WI38 (cell line): ENCODE data around the gene HIC1.

Experiments used
- H3K4me3 ChIP-seq: 2 replicates; pipeline ENCODE4 v1.5.1; 2011; ENCODE audit warnings: low read depth, mild to moderate bottlenecking, control low read depth, low read length
- TF ChIP-seq, protein P1 (sequence below): IDR thresholded peaks from 2 replicates; pipeline ENCODE4 v1.5.1; 2012; ENCODE audit warnings: low read depth, mild to moderate bottlenecking, control low read depth, low read length

The HIC1 gene

DNA sequence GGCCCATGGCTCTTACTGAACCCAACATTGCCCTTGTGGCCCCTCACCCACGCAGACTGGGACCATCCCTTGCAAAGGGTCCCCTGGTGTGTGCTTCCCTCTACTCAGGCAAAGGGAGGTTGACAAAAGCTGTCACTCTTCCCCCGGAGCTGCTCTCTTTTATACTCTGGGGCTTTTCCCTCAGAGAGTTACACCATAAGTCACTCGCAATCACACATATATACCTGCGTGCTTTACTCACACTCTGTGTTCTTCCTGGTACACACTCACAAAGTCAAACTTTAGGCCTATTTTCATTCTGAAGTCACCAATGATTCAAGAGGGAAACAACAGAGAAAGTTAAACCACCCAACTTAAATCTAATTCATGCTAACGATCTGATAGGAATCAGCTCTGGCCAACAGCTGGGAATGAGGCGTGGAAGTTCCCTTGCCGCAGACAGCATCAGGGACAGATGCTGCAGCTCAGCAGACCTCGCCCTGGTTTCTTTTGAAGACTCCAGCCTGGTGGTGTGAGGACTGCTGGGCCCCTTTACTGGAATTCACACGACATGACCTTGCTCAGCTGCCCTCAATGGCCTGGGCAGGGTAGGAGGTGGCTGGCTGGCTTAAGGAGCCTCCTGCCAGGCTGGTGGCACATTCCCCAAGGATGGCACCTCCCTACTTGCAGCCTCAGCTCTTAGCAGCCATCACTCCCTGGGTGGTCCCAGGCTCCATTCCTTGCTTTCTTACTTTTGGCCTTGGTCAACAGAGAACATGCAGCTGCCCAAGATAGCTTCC lies 27.3 kb downstream of the HIC1 start:
- H3K4me3 ChIP-seq = no peak overlapping the region
- TF ChIP-seq, protein P1, sequence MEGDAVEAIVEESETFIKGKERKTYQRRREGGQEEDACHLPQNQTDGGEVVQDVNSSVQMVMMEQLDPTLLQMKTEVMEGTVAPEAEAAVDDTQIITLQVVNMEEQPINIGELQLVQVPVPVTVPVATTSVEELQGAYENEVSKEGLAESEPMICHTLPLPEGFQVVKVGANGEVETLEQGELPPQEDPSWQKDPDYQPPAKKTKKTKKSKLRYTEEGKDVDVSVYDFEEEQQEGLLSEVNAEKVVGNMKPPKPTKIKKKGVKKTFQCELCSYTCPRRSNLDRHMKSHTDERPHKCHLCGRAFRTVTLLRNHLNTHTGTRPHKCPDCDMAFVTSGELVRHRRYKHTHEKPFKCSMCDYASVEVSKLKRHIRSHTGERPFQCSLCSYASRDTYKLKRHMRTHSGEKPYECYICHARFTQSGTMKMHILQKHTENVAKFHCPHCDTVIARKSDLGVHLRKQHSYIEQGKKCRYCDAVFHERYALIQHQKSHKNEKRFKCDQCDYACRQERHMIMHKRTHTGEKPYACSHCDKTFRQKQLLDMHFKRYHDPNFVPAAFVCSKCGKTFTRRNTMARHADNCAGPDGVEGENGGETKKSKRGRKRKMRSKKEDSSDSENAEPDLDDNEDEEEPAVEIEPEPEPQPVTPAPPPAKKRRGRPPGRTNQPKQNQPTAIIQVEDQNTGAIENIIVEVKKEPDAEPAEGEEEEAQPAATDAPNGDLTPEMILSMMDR = no peak

DNA sequence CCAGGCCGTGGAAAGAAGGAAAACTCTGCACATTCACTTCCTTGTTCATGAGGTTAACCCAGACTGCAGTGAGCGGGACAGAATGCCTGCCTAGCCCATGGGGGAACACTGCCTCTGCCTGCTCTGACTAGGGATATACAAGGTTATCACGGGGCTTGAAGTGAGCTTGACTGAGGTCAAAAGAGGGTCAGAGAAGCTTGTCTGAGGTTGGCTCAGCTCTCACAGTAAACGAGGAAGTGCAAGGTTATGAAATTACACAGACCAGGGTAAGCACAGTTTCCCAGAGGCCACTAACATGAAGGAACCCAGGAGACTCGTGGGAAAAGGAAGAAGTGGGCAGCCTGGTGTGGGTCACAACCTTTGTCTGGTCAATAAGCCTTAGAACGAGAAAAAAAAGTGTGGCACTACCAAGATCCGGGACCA lies 28.7 kb downstream of the HIC1 start:
- no peak overlapping the region for H3K4me3 ChIP-seq
- TF ChIP-seq, protein P1 = no peak

DNA sequence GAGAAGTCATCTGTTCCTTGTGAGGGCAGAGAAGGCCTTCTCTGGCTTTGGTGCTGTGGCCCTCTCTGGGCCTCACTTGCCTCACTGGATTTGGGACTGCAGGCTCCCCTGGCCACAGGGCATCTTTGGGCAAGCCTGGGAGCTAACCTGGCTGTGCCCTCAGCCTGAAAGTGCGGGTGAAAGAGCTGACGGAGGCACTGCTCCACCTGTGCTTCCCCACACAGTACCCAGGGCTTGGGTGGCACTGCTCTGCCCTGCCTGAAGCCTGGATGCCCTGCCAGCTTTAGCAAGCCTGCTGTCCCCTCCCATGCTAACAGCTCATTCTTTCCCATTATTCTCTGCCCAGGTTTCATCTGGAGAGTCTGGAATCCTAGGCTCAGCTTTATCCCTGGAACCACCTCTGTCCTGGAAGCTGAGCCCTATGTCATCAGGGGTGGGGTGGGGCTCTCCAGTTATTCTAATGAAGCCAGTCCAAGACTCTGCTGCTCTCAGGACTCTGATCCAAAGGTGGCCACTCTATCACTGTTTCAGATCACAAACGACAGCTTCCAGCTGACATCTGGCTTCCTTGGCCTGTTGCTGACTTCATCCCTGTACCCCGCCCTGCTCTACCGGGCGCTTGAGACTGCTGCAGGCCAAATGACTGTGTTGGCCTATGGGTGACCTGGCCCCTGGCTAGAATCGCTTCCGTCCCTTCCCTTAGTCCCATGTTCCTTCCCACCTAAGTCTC lies 29.3 kb downstream of the HIC1 start:
- H3K4me3 ChIP-seq = no peak overlapping the region
- TF ChIP-seq, protein P1 = no peak

DNA sequence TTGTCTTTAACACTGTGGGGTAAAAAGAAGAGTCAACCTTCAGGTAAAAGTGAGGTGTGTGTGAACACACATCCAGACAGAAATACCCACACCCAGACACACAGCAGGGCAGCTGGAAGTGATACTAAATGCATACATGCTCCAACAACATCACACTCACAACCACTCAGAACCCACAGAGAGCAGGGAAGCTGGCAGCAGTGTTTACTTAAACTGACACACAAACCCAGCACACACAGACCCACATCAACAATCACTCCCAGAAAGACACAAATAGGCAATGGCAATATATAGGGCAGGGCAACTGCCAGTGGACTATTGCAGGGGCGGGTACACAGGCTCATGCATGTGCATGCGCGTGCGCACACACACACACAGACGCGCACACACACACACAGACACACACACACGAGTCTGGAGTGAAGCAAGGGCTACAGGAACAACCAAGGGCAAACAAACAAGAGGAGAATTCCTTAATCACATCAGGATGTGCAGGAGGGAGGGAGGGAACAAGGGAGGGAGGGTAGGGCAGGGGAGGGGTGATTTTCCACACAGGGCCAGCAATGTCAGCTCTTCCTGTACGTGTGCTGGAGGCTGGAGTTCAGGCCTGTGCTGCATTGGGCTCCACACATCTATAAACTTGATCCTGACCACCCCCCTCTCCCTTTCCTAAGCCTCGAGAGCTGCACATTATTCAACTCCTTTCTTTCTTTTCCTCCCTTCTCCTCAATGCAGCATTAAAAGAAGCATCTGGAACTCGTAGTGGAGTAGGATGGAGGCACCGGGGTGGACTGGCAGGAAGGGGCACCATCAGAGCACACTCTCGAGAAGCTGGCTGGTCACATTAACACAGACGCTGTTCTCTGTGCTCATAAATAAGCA lies 30.1 kb downstream of the HIC1 start:
- TF ChIP-seq, protein P1 = no peak
- H3K4me3 ChIP-seq = no peak overlapping the region

DNA sequence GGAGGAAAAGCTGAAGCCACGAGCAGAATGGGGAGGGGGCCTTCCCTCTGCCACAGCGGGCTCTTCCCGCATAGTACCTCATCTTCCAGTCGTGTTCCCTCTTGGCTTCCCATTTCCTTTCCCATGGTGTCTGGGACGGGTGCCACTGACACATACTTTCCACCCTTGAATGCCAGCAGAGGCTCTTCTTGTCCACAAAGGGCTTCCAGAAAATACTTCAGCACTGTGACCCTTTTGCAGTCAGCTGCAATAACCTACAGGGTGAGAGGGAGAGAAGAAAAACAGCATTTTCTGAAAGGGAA lies 30.7 kb downstream of the HIC1 start:
- H3K4me3 ChIP-seq = no peak overlapping the region
- TF ChIP-seq, protein P1 = no peak

DNA sequence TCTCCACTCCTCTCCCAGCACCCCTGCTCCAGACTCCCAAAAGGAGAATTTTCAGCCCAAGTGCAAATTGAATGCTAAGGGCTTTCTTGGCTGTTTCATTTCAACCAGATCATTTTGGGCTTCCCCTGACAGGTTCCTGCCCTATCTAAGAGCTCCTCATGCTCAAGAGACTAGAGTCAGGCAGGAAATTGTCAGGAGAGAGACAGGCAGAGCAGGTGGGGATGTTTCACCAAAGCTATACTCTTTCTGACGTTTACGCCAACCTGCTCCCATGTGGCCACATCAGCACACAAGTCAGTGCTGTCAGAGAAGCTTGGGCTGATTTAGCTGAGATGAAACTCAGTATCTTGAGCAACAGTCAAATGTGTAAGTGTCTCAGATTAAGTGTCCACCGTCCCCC lies 31.4 kb downstream of the HIC1 start:
- H3K4me3 ChIP-seq = no peak overlapping the region
- TF ChIP-seq, protein P1 = no peak
